ENCODE results near the gene METTL23.
"Not testable (repeated sequence)": the region's sequence is repeated elsewhere in the genome, so short reads cannot be mapped to it uniquely, and the experiment has no call there.

The METTL23 gene

GRCh38 chr17:76714336-76714735 is 12.3 kb upstream of the METTL23 start:
- DNase-seq, result no peak

DNA sequence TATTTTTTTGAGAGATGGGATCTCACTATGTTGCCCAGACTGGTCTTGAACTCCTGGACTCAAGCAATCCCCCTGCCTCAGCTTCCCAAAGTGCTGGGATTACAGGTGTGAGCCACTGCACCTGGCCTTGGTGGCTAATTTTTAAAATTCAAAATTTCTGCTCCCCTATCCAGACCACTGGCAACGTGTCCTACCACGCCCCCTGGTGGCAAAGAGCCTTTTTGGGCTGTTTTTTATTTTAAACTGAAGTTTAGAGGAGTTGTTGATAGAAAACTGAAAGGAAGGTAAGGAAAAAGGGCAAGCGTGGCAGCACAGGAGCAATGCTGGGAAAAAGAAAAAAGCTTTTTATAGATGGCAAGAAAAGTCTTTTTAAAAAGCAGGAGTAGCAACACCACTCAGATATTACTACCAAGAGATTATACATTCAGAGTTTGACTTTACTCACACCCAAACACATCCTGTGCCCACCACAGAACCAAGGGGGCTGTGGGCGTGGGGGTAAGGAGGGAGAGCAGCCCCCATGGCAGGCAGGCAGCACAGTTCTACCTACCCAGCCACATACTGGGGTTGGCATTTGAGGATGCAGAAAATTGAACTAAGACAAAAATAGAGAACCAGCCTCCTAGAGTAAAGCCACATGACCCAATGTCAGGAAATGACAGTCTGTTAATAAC is 11.7 kb upstream of the METTL23 start:
- DNase-seq, result peak; percentile 74 to 81

DNA sequence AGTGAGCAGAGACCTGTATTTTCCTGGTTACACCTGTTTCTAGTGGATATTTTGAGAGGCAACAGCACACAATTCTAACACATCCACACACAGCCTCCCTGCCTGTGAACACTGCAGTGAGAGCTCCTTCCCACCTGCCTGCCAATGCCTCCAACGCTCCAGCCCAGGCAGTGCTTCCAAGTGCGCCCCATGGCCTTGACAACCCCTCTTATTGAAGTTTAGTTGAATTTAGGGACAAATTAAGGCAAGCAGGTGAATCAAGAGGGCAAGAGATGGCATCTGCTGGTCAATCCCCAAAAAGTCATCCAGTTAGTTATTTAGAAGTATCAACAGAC is 11.2 kb upstream of the METTL23 start:
- DNase-seq, result no peak

- DNase-seq, result peak in 1 of 2 experiments; percentile 12
Observed at GRCh38 chr17:76716146-76716838, 10.3 kb upstream of the METTL23 start.

DNA sequence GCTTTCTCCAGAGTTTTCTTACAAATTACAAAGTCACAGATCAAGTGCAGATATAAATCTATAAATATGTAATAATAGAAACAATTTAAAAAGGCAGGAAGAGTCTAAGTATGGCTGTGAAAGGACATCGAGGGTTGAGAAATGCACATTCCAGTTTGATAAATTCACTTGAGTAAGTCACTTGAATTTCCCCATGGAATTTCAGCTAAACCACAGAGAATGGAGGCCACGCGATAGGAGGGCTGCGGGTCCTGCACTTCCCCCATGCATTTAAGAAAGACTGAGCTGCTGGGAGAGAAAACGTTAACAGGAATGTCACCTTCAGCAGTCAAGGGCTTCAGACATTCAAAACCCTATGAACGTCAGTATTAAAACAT is 9.8 kb upstream of the METTL23 start:
- no peak for DNase-seq

DNA sequence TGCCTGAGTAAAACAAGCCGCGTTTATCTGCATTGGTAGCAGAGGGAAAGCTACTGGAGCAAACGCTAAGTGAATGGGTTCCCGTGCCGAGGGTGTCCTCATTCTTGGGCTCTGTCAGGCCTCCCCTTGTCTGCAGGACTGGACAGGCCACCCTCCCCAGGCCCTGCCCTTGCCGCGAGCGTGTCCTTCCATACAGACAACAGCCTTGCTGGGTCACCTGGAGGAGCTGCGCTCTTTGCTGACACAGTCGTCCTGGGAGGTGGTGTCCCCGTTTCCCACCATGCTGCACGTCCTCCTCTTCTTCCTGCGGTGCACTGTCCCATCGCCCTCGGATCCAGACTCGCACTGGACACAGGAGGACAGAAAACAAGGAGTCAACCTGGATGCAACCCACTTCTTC is 8.1 kb upstream of the METTL23 start:
- no peak for DNase-seq

GRCh38 chr17:76720211-76720610 is 6.4 kb upstream of the METTL23 start:
- DNase-seq, result no peak

GRCh38 chr17:76720941-76721340 is 5.7 kb upstream of the METTL23 start:
- DNase-seq, result no peak

- no peak for DNase-seq
Observed at GRCh38 chr17:76721463-76721862, 5.2 kb upstream of the METTL23 start.

- no peak for DNase-seq
Observed at GRCh38 chr17:76722279-76722678, 4.4 kb upstream of the METTL23 start.

- DNase-seq, result not testable (repeated sequence)
Observed at GRCh38 chr17:76722977-76723376, 3.7 kb upstream of the METTL23 start.

DNA sequence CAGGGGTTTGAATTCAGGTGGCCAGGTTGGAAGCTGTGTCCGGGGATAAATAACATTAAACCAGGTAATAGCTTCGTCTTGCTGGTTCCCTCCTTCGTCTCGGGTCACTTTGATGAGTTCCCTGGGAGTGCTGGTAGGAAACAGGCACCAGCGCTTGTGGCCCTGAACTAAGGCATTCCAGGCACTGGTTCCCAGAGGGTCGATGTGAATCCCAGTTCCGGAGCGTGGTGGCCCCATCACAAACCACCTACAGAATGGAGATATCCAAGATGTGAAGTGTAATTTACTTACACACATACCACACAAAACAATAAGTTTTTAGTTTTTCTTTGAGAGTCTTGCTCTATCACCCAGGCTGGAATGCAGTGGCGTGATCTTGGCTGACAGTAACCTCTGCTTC is 2.8 kb upstream of the METTL23 start:
- DNase-seq, result no peak

DNA sequence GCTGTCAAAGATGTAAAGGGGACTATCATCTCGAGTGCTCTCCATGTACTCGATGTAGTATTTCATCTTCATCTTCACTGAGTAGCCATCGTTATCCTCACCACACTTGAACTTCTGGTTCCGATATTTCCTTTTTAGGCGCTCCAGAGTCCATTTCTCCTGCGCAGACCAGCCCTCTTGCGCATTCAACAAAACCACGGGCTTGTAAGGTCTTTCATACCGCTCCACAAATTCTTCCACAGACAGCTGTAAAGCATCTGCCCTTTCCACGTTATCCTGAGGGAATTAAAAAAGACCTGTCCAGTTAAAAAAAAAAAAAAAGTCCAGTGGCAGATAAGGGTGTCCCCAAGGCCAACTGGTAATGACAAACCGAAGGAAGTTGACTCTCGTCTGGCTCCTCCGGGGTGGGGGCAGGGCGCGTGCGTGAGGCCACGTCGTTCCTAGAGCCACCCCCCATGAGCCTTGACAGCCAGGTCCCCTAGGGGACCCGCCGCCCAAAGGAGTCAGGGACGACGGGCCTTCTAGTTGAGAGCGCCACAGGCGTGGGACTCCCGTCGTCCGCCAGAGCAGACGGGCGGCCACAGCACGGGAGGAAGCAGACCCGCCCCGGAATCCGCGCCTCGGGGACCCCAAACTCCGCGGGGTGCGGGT is 934 bp upstream of the METTL23 start:
- DNase-seq, result peak; percentile 56 to 64

DNA sequence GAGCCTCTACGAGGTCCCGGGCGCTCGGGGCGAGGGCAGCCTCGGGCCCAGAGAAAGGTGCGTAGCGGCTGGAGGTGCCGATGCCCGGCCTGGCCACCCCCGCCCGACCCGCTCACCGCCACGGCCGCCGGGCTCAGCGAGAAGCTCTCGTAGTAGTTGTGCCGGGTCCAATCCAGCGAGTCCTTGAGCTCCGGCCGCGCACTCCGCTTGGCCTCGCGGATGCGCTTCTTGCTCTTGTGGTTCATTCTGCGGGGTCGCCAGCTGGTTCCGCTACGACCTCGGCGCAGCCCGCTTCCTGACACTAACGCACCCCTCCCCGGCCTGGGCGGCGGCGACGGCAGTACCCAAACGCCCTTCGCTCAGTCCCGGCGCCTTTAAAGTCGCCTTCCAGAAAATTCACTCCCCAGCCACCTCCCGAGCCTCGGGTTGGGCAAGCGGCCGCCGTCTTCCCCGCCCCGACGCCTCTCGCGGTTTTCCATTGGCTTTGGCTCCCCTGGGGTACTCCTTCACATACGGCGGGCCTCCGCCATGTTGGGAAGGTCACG is 336 bp upstream of the METTL23 start, which contains the start of gene JMJD6:
JMJD6 (minus strand) TSS at position 376 of the 545 bp plus-strand sequence; CDS start at position 245, 131 bp downstream.
- DNase-seq, result peak; percentile 90 to 92

GRCh38 chr17:76727745-76728456 is 1.3 kb downstream of the METTL23 start:
- DNase-seq, result no peak

DNA sequence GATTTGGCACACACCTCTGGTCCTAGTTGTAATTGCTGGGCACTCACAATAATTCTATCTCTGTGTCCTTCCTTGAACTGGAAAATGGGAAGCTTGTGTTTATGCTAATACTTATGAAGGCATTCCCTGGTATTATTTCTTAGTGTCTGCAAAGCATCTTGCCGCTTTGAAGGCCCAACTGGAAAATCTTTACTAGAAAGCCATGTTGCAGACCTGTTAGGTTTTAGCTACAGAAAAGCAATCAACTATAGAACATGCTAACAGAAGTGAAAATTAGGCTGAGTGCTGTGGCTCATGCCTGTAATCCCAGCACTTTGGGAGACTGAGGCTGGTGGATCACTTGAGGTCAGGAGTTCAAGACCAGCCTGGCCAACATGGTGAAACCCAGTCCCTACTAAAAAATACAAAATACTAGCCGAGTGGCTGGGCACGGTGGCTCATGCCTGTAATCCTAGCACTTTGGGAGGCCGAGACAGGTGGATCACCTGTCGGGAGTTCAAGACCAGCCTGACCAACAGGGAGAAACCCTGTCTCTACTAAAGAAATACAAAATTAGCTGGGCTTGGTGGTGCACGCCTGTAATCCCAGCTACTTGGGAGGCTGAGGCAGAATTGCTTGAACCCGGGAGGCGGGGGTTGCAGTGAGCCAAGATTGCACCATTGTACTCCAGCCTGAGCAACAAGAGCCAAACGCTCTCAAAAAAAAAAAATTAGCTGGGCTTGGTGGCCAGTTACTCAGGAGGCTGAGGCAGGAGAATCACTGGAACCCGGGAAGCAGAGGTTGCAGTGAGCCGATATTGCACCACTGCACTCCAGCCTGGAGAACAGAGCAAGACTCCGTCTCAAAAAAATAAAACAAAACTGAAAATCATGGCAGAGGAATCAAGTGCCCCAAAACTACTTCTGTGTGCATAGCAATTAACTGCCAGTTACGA is 5.4 kb downstream of the METTL23 start:
- not testable (repeated sequence) for DNase-seq

- no peak for DNase-seq
Observed at GRCh38 chr17:76732734-76733617, 6.3 kb downstream of the METTL23 start.

DNA sequence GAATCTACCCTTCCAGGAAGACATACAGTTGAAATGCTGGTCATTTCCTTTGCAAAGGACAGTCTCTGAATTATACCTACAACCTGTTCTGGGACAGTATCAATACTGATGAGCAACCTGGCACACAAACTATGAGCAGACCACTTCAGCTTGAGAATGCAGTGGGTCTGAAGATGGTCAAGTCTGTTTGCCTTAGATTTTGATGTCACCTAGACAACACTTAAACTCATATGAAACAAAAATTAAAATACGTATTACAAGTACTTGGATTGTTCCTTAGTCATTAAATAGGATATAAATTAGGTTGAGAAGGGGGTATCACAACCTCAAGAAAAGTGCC is 6.9 kb downstream of the METTL23 start:
- no peak for DNase-seq

DNA sequence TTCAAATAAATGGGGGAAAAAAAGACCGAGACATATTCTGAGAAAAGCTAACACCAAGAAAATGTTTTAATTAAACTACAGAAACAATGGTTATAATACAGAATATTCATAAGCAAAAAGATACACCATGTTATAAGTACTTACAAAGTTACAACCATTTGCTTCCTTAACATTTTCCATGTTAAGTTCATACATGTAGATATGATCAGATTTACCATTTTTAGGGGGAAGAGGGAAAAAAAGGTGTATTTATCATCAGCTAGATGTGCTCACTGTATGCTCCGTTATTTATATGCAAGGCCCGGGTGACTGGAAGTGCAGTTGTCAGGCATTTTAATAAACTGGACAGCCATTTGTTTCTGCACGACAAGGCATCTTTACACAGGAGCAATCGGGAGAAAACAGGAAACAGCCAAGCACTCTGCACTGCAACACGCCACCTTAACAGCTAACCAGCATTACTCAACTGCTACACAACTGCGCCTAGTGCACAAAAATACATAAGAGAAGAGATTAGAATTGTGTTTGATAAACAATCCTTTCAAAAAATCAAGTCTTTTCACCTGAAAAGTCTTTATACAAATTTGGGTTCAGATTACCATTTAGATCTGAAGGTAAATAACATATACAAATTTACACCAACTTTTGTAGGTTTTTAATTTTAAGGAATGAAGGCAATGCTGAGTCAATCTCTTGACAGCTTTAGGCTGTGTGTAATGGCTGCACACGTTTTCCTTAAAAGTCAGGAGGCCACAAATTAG is 7.6 kb downstream of the METTL23 start:
- DNase-seq, result no peak

- DNase-seq, result no peak
Observed at GRCh38 chr17:76735006-76735405, 8.4 kb downstream of the METTL23 start.

All from activated CD4-positive, alpha-beta T cell treated with anti-CD3 and anti-CD28 coated beads, Interleukin-2, amount 50 U/mL, for 4 hours (primary cell).